Cardiac fibroblast (primary cell): ENCODE results near the gene MMP24.
A peak's percentile ranks its signal among the peaks of the same experiment; 100 is the strongest.
"Not testable (repeated sequence)": the region's sequence is repeated elsewhere in the genome, so short reads cannot be mapped to it uniquely, and the experiment has no call there.

ENCODE experiments used
- DNase-seq, 2 donors: peaks; one replicate each; pipeline versions ENCODE4 v3.0.0 to v3.0.0-alpha.2; 2010; ENCODE audit warnings: low read depth in 2 of 2
- H3K4me3 ChIP-seq, 2 donors: replicated peaks in 1 of 2; 1 replicate in 1 of 2; 2 replicates in 1 of 2; pipeline ENCODE4 v1.5.1; 2011; ENCODE audit warnings: low read depth in 2 of 2, low read length in 2 of 2, mild to moderate bottlenecking in 2 of 2, moderate library complexity in 1 of 2
- CTCF ChIP-seq: IDR thresholded peaks from one replicate; pipeline ENCODE4 v1.5.1; 2011; ENCODE audit warnings: low read depth, mild to moderate bottlenecking, low read length, inconsistent platforms

The MMP24 gene

DNA sequence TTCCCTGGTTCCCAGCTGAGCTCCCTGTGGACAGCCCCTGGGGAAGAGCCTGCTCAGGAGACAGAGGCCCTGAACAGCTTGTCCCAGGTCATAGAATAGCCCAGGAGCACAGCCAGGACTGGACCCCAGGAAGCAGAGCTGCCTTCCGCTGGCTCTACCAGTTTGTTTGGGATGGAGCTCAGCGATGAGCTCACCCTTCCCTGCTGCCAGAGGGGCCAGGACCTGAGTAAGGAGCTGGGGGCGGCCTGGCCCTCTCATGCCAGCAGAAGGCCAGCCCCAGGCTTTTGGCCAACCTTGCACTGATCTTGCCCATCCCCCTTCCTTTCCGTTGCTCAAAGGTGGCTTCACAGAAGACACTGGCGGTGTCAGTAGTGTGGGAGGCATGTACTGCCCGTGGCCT, 33.9 kb downstream of the MMP24 start:
- no peak overlapping the region for H3K4me3 ChIP-seq
- DNase-seq, result no peak
- no peak for TF ChIP-seq CTCF

- DNase-seq, result not testable (repeated sequence)
Measured at GRCh38 chr20:35262321-35262720, 35.8 kb downstream of the MMP24 start.

DNA sequence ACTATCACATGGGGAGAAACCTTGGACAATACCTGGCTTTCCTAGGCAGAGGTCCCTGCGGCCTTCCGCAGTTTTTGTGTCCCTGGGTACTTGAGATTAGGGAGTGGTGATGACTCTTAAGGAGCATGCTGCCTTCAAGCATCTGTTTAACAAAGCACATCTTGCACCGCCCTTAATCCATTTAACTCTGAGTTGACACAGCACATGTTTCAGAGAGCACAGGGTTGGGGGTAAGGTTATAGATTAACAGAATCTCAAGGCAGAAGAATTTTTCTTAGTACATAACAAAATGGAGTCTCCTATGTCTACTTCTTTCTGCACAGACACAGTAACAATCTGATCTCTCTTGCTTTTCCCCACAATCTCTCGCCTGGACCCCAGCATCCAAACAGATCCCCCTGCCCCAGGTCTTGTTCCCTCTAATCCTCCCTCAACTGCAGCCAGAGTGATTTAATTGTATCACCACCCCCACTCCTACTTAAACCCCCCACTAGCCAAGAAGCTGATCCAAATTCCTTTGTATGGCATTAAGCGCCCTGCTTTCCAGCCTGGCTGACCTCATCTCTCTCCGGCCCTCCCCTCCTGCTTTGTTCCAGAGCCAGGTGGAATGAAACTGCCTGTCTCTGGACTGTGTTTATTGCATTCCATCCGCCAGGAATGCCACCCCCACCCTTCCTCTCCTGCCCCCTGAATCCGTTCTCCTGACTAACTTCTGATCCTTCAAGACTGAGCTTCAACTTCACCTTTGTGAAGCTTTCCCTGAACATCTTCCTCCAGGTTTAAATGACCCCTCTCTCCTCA, 36.4 kb downstream of the MMP24 start:
- H3K4me3 ChIP-seq, result not testable (repeated sequence)
- peak; percentile 32 to 60 for DNase-seq

More at GRCh38 chr20:35262321-35262720, 35.8 kb downstream of the MMP24 start:
- not testable (repeated sequence) for H3K4me3 ChIP-seq

GRCh38 chr20:35263532-35264341, 37.2 kb downstream of the MMP24 start:
- no peak for TF ChIP-seq CTCF
- DNase-seq, result no peak
- no peak overlapping the region for H3K4me3 ChIP-seq

DNA sequence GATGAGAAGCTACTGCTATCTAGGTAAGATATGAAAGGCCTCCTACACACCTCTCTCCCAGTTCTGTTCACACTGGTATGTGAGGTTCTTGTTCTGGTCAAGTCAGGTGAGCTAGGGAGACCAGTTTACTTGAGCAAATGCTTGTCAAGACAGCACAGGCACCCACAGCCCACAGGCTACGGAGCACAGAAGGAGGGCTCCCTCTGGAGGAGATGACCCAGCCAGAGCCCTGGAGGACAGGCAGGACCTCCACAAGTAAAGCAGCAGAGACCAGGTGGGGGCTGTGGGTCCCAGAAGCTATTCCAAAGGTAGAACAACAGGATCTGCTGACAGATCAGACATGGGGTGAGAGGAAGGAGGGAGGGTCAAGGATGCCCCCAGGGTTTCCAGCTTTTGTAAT, 38.3 kb downstream of the MMP24 start:
- DNase-seq, result peak in 1 of 2 donors; percentile 20
- peak; percentile 19 for TF ChIP-seq CTCF
- H3K4me3 ChIP-seq, result no peak overlapping the region

DNA sequence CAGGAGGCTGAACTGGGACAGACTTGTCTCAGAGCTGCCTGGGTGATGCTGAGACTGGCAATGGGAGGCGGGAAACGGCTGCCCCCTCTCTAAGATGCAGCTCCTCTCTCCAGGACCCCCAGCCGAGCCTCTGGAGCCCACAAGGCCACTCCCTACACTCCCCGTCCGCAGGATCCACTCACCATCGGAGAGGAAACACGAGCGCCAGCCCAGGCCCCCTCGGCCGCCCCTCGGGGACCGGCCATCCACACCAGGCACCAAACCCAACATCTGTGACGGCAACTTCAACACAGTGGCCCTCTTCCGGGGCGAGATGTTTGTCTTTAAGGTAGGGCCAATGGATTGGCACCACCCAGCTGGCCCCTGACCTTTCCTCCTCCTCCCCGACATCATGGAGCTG, 40.6 kb downstream of the MMP24 start:
- no peak overlapping the region for H3K4me3 ChIP-seq

GRCh38 chr20:35269055-35269781, 42.7 kb downstream of the MMP24 start:
- DNase-seq, result peak; percentile 69 to 70
- H3K4me3 ChIP-seq, result no peak overlapping the region
- TF ChIP-seq CTCF, result peak; percentile 89

More for the DNA sequence above, 40.6 kb downstream of the MMP24 start:
- no peak for DNase-seq
- no peak for TF ChIP-seq CTCF
